DOHH2 (cell line): ENCODE data around the gene IL1RL2.

Experiments
- H3F3A ChIP-seq: fragments of 200-600 bp; sonication (generic), shearing (Covaris generic); 2 replicates; pipeline ENCODE4 v1.6.0; 2016; ENCODE audit warnings: antibody characterized with exemption, mild to moderate bottlenecking; ENCODE audit not compliant: control insufficient read depth, insufficient read depth
- H3K27ac ChIP-seq: fragments of 200-600 bp; sonication (generic); 2 replicates; pipeline ENCODE4 v1.5.1; 2014; ENCODE audit warnings: low read depth, mild to moderate bottlenecking, low read length, moderate library complexity
- H3K27me3 ChIP-seq: fragments of 200-600 bp; sonication (generic); 2 replicates; pipeline ENCODE4 v1.6.1; 2014; ENCODE audit warnings: mild to moderate bottlenecking, low read length, mixed read lengths; ENCODE audit not compliant: control insufficient read depth
- H3K36me3 ChIP-seq: fragments of 200-600 bp; sonication (generic); 2 replicates; pipeline ENCODE4 v1.6.1; 2014; ENCODE audit warnings: mild to moderate bottlenecking, low read length, moderate library complexity, mixed read lengths; ENCODE audit not compliant: control insufficient read depth
- H3K4me1 ChIP-seq: fragments of 200-600 bp; sonication (generic); 2 replicates; pipeline ENCODE4 v1.6.1; 2014; ENCODE audit warnings: mild to moderate bottlenecking, low read length, mixed read lengths; ENCODE audit not compliant: control insufficient read depth
- H3K4me2 ChIP-seq: fragments of 200-600 bp; sonication (generic); 2 replicates; pipeline ENCODE4 v1.6.0; 2014; ENCODE audit warnings: mild to moderate bottlenecking, low read length, moderate library complexity
- H3K4me3 ChIP-seq: fragments of 200-600 bp; sonication (generic); 2 replicates; pipeline ENCODE4 v1.5.1; 2014; ENCODE audit warnings: mild to moderate bottlenecking, low read length, mixed read lengths
- H3K79me2 ChIP-seq: fragments of 200-600 bp; sonication (generic); 2 replicates; pipeline ENCODE4 v1.6.1; 2014; ENCODE audit warnings: mild to moderate bottlenecking, low read length, mixed read lengths; ENCODE audit not compliant: control insufficient read depth
- H3K9me2 ChIP-seq: fragments of 200-600 bp; sonication (generic); replicated peaks from 2 replicates; pipeline ENCODE4 v1.6.1; 2014; ENCODE audit warnings: mild to moderate bottlenecking, low read length, mixed read lengths; ENCODE audit not compliant: control insufficient read depth
- H3K9me3 ChIP-seq: fragments of 200-600 bp; sonication (generic); 2 replicates; pipeline ENCODE4 v1.6.1; 2014; ENCODE audit warnings: antibody characterized with exemption, low read length, mixed read lengths; ENCODE audit not compliant: control insufficient read depth, insufficient read depth
- H4K20me1 ChIP-seq: fragments of 200-600 bp; sonication (generic); 2 replicates; pipeline ENCODE4 v1.6.0; 2014; ENCODE audit warnings: low read depth, mild to moderate bottlenecking, antibody characterized with exemption, low read length, moderate library complexity; ENCODE audit not compliant: control insufficient read depth, insufficient read depth
- EZH2phosphoT487 ChIP-seq: fragments of 200-600 bp; sonication (generic); IDR thresholded peaks from 2 replicates; pipeline ENCODE4 v1.6.1; 2017; ENCODE audit warnings: borderline replicate concordance, mild to moderate bottlenecking, antibody characterized with exemption, low read length, moderate library complexity, mixed read lengths
- TF ChIP-seq, protein P1 (sequence below): fragments of 200-600 bp; sonication (generic); IDR thresholded peaks from one replicate; pipeline ENCODE4 v1.5.1; 2014; ENCODE audit warnings: antibody characterized with exemption, mild to moderate bottlenecking, low read depth, low read length; ENCODE audit not compliant: poor library complexity, severe bottlenecking

IL1RL2 gene

DNA sequence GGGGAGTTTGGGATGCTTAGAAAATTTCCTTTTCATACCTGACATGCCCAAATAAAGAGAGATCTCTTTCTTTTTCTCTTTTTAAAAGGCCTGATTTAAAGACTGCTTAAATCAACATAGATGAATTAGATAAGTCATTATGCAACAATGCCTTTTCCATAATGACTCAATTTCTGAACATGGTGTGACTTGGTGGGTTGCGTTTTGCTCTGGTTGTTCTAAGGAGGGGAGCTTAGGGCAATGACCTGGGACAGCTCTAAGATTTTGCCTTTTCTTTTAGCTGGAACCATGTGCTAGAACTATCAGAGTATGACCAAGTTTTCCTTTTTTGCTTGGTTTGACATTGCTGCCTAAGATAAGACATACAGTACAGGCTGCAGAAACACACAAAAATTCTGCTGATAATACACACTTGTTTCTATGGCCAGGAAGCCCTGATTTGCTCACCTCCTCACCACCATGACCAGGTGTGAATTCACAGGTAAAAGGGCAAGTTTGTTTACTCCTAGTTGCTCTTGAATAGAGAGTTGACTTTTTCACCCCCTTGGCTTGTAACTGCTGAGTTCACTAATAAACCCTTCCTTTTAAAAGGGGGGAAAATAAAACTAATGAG lies 66.4 kb downstream of the IL1RL2 start:
- no peaks in the 10 kb centered on the region for H3K9me2 ChIP-seq
- H3K36me3 ChIP-seq: no peaks in the 10 kb centered on the region
- no peaks in the 10 kb centered on the region for H3K4me1 ChIP-seq
- TF ChIP-seq, protein P1, sequence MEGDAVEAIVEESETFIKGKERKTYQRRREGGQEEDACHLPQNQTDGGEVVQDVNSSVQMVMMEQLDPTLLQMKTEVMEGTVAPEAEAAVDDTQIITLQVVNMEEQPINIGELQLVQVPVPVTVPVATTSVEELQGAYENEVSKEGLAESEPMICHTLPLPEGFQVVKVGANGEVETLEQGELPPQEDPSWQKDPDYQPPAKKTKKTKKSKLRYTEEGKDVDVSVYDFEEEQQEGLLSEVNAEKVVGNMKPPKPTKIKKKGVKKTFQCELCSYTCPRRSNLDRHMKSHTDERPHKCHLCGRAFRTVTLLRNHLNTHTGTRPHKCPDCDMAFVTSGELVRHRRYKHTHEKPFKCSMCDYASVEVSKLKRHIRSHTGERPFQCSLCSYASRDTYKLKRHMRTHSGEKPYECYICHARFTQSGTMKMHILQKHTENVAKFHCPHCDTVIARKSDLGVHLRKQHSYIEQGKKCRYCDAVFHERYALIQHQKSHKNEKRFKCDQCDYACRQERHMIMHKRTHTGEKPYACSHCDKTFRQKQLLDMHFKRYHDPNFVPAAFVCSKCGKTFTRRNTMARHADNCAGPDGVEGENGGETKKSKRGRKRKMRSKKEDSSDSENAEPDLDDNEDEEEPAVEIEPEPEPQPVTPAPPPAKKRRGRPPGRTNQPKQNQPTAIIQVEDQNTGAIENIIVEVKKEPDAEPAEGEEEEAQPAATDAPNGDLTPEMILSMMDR: no peak
- no peak for TF ChIP-seq EZH2phosphoT487
- no peaks in the 10 kb centered on the region for H4K20me1 ChIP-seq
- H3K4me2 ChIP-seq: no peak overlapping the region
- no peak overlapping the region for H3K27ac ChIP-seq
- H3F3A ChIP-seq: no peaks in the 10 kb centered on the region
- H3K4me3 ChIP-seq: no peak overlapping the region
- no peaks in the 10 kb centered on the region for H3K79me2 ChIP-seq
- H3K9me3 ChIP-seq: no peaks in the 10 kb centered on the region; the same call in 1 of the 2 replicates
- no peaks in the 10 kb centered on the region for H3K27me3 ChIP-seq

DNA sequence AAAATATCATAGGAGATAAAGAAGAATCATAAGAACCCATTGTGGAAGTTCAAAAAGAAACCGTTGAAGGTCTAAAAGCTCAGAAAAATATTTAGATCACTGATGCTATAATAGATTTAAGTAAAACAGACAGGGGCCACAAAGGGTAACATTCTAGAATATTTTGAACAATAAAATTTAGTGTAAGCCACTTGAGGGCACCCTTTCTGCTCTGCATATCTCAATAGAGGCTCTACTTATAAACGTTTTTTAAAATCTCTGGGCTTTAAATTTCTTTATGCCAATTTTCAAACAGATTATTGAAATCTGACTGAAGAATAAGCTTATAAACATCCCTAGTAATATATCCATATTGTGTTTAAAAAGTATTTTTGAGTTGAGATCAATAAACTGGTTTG lies 66.9 kb downstream of the IL1RL2 start:
- Histone ChIP-seq H3F3A (no peaks in the 10 kb centered on the region), H3K36me3 (no peaks in the 10 kb centered on the region), H3K9me2 (no peaks in the 10 kb centered on the region), H3K27ac (no peak overlapping the region), H3K79me2 (no peaks in the 10 kb centered on the region), H3K4me2 (no peak overlapping the region), H3K4me3 (no peak overlapping the region), H3K27me3 (no peaks in the 10 kb centered on the region), H4K20me1 (no peaks in the 10 kb centered on the region), H3K9me3 (no peaks in the 10 kb centered on the region; the same call in 1 of the 2 replicates), H3K4me1 (no peaks in the 10 kb centered on the region)
- TF ChIP-seq EZH2phosphoT487: no peak
- TF ChIP-seq, protein P1: no peak

DNA sequence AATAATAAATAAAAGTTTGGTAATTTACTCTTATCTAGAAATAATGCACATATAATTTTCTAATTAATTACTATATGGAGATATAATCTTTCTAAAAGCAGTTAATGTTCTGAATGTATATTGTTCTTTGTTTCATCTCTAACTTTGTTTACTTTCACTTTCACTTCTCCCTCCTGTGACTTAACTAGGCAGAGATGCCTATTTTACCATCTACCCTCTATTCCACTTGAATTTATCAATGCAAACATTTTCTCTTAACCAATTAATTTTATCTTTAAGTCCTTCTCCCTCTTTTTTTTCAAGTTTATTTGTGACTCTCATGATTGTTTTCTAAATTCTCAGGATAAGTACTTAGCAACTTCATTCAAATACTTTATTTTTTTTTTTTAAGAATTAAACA lies 69.5 kb downstream of the IL1RL2 start:
- H3F3A ChIP-seq: no peaks in the 10 kb centered on the region
- H3K4me3 ChIP-seq: no peak overlapping the region
- TF ChIP-seq EZH2phosphoT487: no peak
- TF ChIP-seq, protein P1: no peak
- H3K4me2 ChIP-seq: no peak overlapping the region
- no peaks in the 10 kb centered on the region for H3K79me2 ChIP-seq
- no peaks in the 10 kb centered on the region for H3K9me3 ChIP-seq
- no peaks in the 10 kb centered on the region for H3K27me3 ChIP-seq
- H3K9me2 ChIP-seq: no peaks in the 10 kb centered on the region
- H3K27ac ChIP-seq: no peak overlapping the region
- no peaks in the 10 kb centered on the region for H3K36me3 ChIP-seq
- no peaks in the 10 kb centered on the region for H4K20me1 ChIP-seq
- no peaks in the 10 kb centered on the region for H3K4me1 ChIP-seq
